ENCODE results near the gene A2M.

A2M gene

DNA sequence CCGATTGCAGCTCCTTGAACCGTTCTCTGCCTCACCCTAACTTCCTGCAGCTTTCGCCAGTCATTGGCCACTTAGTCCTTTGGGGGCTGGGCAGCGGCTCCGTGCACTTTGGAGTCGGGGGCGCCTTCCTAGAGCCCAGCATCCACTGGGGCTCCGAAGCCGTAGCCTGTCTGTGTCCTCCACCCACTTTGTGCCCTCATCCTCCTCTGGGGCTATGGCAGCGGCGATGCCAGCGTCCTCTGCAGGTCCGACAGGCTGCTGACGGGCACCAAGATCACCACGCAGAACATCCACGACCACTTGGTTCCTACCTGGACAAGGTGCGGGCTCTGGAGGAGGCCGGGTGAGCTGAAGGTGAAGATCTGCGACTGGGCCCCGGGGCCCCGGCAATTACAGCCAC, 11.8 kb upstream of the A2M start:
- ChIA-PET POLR2A (no interaction called here), CTCF (interaction anchor here (1.3 kb wide), 1 partner anchor 8 kb away, joined by 4 read pairs; no protein-coding TSS in a partner anchor)
- no peak for TF ChIP-seq HDGF (IDR thresholded peaks at IDR 0.05; ENCODE audit: borderline replicate concordance)
- DNase-seq (ENCODE audit: extremely low spot score) = no peak

GRCh38 chr12:9124383-9125031, 8.8 kb upstream of the A2M start:
- ChIA-PET CTCF (no interaction called here), POLR2A (no interaction called here)
- TF ChIP-seq FOXM1 (IDR thresholded peaks at IDR 0.05; ENCODE audit: borderline replicate concordance) (no peak), FOXA1 (IDR thresholded peaks at IDR 0.05) (no peak), HDGF (IDR thresholded peaks at IDR 0.05; ENCODE audit: borderline replicate concordance) (no peak), CTBP1 (IDR thresholded peaks at IDR 0.05; ENCODE audit: borderline replicate concordance) (no peak), ELF4 (IDR thresholded peaks at IDR 0.05) (no peak), FOXK2 (IDR thresholded peaks at IDR 0.05) (no peak), SP1 (IDR thresholded peaks at IDR 0.05) (no peak), LEF1 (IDR thresholded peaks at IDR 0.05; ENCODE audit: borderline replicate concordance) (no peak), TARDBP (IDR thresholded peaks at IDR 0.05) (no peak), ARNT (IDR thresholded peaks at IDR 0.05) (no peak), PKNOX1 (IDR thresholded peaks at IDR 0.05) (no peak), L3MBTL2 (conservative IDR thresholded peaks at IDR 0.05) (no peak), SUZ12 (IDR thresholded peaks at IDR 0.05) (no peak), NFRKB (IDR thresholded peaks at IDR 0.05) (no peak), BHLHE40 (IDR thresholded peaks at IDR 0.05; ENCODE audit: borderline replicate concordance) (no peak), ZNF384 (IDR thresholded peaks at IDR 0.05) (no peak)
- DNase-seq (ENCODE audit: extremely low spot score) = no peak

DNA sequence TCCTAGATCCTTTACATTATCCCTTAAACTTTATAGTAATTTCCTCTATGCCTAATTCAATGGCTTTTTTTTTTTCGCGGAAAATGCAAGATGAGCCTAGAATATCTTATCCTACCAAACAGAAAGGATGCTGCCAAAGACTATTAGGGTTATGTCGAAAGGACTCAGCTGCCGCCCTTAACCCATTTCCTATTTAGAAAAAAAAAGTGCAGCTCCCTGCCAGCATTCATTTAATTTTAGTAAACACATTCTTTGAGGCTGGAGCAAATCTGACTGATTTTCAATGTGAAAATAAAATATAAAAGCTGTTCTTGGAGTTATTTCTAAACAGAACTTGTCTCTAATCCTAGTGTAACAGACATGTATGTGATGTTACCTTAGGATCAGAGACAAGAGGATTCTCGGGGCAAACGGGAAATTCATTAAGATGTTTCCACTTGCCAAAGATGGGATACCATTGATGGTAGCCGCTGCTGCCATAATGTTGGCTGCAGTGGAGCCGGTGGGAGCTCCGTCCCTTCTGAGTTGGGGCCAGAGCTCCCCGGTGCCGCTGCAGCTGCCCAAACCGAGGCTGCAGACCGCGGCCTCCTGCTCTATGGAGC, 8.2 kb upstream of the A2M start:
- ChIA-PET POLR2A (no interaction called here), CTCF (no interaction called here)
- DNase-seq (ENCODE audit: extremely low spot score) = no peak
- TF ChIP-seq FOXM1 (IDR thresholded peaks at IDR 0.05; ENCODE audit: borderline replicate concordance) = no peak
- no peak for TF ChIP-seq HDGF (IDR thresholded peaks at IDR 0.05; ENCODE audit: borderline replicate concordance)
- no peak for TF ChIP-seq TARDBP (IDR thresholded peaks at IDR 0.05)

DNA sequence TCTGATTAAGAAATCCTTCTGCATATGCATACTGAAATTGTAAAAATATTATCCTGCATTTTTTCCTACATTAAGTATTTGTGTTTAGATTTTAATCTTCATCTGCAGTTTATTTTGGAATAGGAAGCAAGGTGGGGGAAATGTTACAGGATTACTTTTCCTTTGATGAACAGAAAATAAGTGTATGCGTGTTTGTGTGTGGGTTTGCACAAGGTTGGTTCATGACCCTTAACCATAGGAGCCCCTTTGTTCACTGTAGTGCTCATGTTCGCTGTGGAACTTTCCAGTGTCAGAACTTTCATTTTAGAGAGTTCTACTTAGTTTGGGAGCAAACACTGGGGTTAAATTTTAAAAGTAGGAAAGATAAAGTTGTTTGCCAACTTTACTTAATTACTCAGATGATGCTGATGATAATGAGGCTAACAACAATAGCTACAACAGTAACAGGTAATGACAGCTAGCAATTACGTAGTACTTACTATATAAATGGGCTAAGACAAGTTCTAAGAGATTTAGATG, 6.4 kb upstream of the A2M start:
- TF ChIP-seq PKNOX1 (IDR thresholded peaks at IDR 0.05) = no peak
- TF ChIP-seq BHLHE40 (IDR thresholded peaks at IDR 0.05; ENCODE audit: borderline replicate concordance) = no peak
- TF ChIP-seq ZNF384 (IDR thresholded peaks at IDR 0.05) = no peak
- TF ChIP-seq NFRKB (IDR thresholded peaks at IDR 0.05) = no peak
- no peak for TF ChIP-seq L3MBTL2 (conservative IDR thresholded peaks at IDR 0.05)
- TF ChIP-seq TARDBP (IDR thresholded peaks at IDR 0.05) = no peak
- TF ChIP-seq HDGF (IDR thresholded peaks at IDR 0.05; ENCODE audit: borderline replicate concordance) = no peak
- no peak for TF ChIP-seq CTBP1 (IDR thresholded peaks at IDR 0.05; ENCODE audit: borderline replicate concordance)
- TF ChIP-seq FOXK2 (IDR thresholded peaks at IDR 0.05) = no peak
- no peak for TF ChIP-seq SP1 (IDR thresholded peaks at IDR 0.05)
- TF ChIP-seq FOXA1 (IDR thresholded peaks at IDR 0.05) = no peak
- TF ChIP-seq FOXM1 (IDR thresholded peaks at IDR 0.05; ENCODE audit: borderline replicate concordance) = no peak
- no peak for TF ChIP-seq LEF1 (IDR thresholded peaks at IDR 0.05; ENCODE audit: borderline replicate concordance)
- TF ChIP-seq ARNT (IDR thresholded peaks at IDR 0.05) = no peak
- no peak for TF ChIP-seq ELF4 (IDR thresholded peaks at IDR 0.05)
- TF ChIP-seq SUZ12 (IDR thresholded peaks at IDR 0.05) = no peak
- DNase-seq (ENCODE audit: extremely low spot score) = no peak
- ChIA-PET POLR2A (no interaction called here), CTCF (no interaction called here)

- CTCF ChIA-PET = no interaction called here
- TF ChIP-seq CTBP1 (IDR thresholded peaks at IDR 0.05; ENCODE audit: borderline replicate concordance) (no peak), L3MBTL2 (conservative IDR thresholded peaks at IDR 0.05) (no peak), SUZ12 (IDR thresholded peaks at IDR 0.05) (no peak), ZNF384 (IDR thresholded peaks at IDR 0.05) (no peak), TARDBP (IDR thresholded peaks at IDR 0.05) (no peak), FOXA1 (IDR thresholded peaks at IDR 0.05) (no peak), FOXK2 (IDR thresholded peaks at IDR 0.05) (no peak)
- POLR2A ChIA-PET = no interaction called here
- no peak for DNase-seq (ENCODE audit: extremely low spot score)
Observed at GRCh38 chr12:9120487-9121184, 4.9 kb upstream of the A2M start.

DNA sequence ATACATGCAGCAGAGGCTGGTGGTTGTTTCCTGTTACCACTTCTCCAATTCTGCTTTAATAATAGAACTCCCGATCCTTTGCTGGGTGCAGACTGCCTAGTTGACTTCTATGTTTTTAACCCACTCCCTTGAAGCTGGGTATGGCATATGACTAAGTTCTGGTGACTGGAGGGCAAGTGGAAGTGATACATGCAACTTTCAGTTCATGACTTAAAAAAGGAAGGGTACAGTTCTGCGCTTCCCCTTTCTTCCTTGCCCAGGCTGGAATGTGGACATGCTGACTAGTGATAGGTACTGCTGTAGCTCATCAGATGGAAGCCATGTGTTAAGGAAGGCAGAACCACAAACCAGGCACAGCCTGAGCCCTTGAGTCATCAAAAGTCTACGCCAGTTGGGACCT, 2.4 kb upstream of the A2M start:
- TF ChIP-seq ZNF384 (IDR thresholded peaks at IDR 0.05) (no peak), LEF1 (IDR thresholded peaks at IDR 0.05; ENCODE audit: borderline replicate concordance) (no peak), TARDBP (IDR thresholded peaks at IDR 0.05) (no peak), HDGF (IDR thresholded peaks at IDR 0.05; ENCODE audit: borderline replicate concordance) (no peak), SUZ12 (IDR thresholded peaks at IDR 0.05) (no peak), ELF4 (IDR thresholded peaks at IDR 0.05) (no peak), FOXM1 (IDR thresholded peaks at IDR 0.05; ENCODE audit: borderline replicate concordance) (no peak), FOXK2 (IDR thresholded peaks at IDR 0.05) (no peak), ARNT (IDR thresholded peaks at IDR 0.05) (no peak), PKNOX1 (IDR thresholded peaks at IDR 0.05) (no peak), NFRKB (IDR thresholded peaks at IDR 0.05) (no peak), CTBP1 (IDR thresholded peaks at IDR 0.05; ENCODE audit: borderline replicate concordance) (no peak), L3MBTL2 (conservative IDR thresholded peaks at IDR 0.05) (no peak), FOXA1 (IDR thresholded peaks at IDR 0.05) (no peak), SP1 (IDR thresholded peaks at IDR 0.05) (no peak), BHLHE40 (IDR thresholded peaks at IDR 0.05; ENCODE audit: borderline replicate concordance) (no peak)
- DNase-seq (ENCODE audit: extremely low spot score) = no peak
- ChIA-PET CTCF (no interaction called here), POLR2A (no interaction called here)

All from HEK293T (cell line).